HTR-8/SVneo (cell line): Measurements from ENCODE around the gene TPI1.

Experiments used
- DNase-seq: peaks from one replicate; pipeline ENCODE4 v3.0.0; 2011; ENCODE audit warnings: low spot score, mixed read lengths; ENCODE audit not compliant: insufficient read length
- FAIRE-seq: peaks from 2 replicates; lab custom pipeline; 2011; peaks lifted over from hg19 to GRCh38; lab: Jason Lieb, UNC

The TPI1 gene

DNA sequence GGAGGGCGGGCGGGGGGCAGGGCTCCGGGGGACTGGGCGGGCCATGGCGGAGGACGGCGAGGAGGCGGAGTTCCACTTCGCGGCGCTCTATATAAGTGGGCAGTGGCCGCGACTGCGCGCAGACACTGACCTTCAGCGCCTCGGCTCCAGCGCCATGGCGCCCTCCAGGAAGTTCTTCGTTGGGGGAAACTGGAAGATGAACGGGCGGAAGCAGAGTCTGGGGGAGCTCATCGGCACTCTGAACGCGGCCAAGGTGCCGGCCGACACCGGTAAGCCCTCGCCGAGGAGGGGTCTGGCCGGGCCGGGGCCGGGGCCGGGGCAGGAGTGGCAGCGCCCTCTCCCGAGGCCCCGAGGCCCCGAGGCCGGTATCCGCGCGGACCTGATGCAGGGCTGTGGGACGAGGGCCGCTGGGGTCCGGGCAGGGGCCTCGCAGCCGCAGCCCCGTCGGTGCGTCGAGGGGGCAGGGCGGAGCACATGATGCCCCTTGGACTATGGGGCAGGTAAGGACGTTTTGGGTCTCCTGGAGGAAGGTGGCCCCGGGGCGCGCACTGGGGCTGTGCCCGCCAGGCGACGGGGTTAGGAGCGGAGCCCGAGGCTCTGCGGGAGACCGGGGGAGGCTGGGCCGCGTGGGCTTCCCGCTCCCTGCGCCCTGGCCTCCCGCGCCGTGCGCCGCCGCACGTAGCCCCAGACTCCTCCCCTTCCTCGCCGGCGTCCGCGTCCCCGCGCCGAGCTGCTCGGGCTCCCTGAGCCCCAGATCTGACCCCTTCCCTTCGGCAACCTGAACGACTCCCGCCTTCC, at the start of gene TPI1:
TSS of gene TPI1 (plus strand) at position 119 of the 798 bp plus-strand sequence. CDS start at position 155, 36 bp downstream.
- peak; percentile 94 for FAIRE-seq
- DNase-seq: peak; percentile 90

DNA sequence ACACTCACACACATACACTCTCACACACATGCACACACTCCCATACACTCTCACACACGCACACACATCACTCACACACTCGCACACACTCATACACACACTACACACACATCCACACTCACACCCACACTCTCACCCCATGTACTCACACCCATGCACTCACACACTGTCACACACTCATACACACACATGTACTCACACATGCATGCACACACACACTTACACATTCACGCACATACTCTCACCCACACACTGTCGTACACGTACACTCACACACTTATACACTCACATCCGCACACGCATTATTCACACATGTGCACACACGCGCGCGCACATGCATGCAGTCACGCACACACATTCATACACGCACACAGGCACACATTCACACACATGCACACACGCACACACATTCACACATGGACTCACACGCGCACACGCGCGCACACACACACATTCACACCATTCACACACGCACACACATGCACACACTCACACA, 49.6 kb upstream of the TPI1 start:
- FAIRE-seq: peak; percentile 100
- DNase-seq: no peak

DNA sequence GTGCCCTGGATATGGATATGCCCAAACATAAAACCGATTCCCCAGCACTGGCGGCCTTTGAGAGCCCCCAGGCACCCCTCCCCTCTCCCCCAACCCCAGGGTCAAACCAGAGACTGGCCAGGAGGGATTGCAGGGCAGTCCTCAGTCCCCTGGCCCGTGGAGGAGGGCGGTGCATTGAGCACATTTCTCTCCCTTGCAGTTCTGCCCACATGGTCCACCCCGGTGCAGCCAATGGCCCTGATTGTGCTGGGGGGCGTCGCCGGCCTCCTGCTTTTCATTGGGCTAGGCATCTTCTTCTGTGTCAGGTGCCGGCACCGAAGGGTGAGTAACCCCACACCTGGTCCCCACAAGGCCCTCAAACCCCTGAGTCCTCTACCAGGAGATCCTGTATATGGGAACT, 49.1 kb upstream of the TPI1 start:
- DNase-seq: no peak
- FAIRE-seq: no peak

DNA sequence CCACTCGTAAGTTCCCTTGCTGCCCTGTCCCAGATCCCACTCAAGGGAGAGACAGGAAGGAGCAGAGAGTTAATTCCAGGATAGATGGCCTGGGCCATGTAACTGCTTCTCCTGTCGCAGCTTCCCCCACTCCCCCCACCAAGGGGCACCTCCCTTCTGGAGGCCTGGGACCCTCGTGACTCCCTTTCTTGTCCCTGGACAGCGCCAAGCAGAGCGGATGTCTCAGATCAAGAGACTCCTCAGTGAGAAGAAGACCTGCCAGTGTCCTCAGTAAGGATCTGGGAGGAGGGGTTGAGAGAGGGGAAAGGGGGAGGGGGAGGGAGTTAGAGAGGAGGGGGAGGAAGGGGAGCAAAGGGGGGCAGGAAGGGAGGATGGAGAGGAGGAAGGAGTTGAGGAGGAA, 48.7 kb upstream of the TPI1 start:
- FAIRE-seq: no peak
- no peak for DNase-seq

DNA sequence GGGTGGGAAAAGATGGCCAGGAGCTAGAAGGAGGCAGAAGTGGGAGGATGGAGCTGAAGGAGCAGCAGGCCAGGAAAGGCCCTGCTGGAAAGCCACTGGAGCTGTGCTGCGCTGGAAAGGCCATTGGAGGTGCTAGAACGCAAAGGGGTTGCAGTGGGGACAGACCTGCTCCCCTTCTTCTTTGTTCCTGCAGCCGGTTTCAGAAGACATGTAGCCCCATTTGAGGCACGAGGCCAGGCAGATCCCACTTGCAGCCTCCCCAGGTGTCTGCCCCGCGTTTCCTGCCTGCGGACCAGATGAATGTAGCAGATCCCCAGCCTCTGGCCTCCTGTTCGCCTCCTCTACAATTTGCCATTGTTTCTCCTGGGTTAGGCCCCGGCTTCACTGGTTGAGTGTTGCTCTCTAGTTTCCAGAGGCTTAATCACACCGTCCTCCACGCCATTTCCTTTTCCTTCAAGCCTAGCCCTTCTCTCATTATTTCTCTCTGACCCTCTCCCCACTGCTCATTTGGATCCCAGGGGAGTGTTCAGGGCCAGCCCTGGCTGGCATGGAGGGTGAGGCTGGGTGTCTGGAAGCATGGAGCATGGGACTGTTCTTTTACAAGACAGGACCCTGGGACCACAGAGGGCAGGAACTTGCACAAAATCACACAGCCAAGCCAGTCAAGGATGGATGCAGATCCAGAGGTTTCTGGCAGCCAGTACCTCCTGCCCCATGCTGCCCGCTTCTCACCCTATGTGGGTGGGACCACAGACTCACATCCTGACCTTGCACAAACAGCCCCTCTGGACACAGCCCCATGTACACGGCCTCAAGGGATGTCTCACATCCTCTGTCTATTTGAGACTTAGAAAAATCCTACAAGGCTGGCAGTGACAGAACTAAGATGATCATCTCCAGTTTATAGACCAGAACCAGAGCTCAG, 48.0 kb upstream of the TPI1 start:
- FAIRE-seq (no peak), DNase-seq (no peak)

DNA sequence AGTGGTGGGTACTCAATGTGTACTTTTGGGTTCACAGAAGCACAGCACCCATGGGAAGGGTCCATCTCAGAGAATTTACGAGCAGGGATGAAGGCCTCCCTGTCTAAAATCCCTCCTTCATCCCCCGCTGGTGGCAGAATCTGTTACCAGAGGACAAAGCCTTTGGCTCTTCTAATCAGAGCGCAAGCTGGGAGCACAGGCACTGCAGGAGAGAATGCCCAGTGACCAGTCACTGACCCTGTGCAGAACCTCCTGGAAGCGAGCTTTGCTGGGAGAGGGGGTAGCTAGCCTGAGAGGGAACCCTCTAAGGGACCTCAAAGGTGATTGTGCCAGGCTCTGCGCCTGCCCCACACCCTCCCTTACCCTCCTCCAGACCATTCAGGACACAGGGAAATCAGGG, 47.2 kb upstream of the TPI1 start:
- FAIRE-seq (no peak), DNase-seq (no peak)

DNA sequence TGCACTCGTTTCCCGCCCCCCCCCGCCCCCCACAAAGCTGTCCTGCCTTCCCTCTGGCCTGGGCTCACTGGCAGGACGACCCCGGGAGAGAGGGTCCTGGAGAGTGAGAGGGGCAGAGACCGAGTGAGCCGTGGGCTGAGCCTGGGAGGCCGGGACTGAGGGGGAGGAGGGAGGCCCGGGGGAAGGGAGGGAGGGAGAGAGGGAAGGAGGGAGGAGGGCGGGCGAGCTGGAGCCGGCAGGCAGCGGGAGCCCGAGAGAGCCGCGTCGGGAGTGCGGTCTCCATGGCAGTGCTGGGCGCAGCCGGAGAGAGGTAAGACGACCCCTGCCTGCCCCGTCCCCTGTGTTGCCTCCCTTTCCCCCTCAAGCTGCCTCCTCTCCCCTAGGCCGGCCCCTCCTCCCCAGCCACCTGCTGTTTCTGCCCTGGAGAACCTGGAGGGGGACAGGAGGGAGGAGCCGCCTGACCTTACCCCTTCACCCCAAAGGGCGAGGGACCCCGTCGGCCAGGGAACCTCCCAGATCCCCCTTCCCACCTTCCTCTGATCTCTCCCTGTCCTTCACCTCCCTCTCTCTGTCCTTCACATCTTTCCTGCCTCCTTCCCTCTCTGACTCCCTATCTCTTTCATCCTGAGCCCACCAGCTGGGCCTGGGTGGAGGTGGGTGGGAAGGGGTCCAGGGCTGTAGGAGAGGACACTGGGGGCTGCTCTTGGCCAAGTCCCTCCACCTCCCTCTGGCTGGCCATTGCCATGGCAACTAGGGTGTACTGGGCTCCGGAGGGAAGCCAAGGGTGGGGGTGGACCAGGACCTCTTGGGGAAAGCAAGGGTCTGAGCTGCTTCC, 45.5 kb upstream of the TPI1 start, which contains the start of gene GPR162:
TSS of gene GPR162 (plus strand) at position 231 of the 835 bp plus-strand sequence. CDS start 2,078 bp downstream, outside the sequence.
- FAIRE-seq (no peak), DNase-seq (peak; percentile 73)

DNA sequence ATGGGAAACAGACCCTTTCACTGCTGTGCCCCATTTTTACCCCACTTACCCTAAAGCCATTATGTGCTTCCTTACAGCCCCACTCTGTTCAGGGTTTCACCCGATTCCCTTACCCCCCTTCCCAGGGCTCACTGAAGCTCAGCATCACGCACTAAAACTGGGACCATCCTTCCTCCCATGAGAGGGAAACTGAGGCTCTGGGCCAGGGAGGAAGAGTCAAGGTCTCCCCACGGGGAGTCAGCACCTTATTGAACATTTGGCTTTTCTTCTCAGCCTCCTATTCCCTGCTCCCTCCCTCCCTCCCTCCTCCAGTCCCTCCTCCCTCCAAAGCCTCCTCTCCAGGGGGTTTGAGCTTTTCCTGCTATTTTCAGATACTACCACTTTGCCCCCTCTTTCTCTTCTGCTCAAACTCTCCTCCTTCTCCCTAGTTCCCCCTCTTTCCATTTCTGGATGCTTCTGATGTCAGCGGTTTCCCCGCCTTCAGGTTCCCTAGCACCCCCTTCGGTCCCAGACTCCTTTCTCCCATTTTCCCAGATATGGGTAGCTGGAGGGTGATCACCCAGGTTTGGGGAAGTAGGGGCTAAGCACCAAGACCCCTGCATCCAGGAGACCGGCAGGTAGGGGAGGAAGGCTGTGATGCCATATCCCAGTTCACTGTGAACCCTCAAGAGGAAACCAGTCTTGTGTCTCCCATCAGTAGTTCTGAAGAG, 44.8 kb upstream of the TPI1 start:
- DNase-seq: no peak
- peak; percentile 46 for FAIRE-seq

DNA sequence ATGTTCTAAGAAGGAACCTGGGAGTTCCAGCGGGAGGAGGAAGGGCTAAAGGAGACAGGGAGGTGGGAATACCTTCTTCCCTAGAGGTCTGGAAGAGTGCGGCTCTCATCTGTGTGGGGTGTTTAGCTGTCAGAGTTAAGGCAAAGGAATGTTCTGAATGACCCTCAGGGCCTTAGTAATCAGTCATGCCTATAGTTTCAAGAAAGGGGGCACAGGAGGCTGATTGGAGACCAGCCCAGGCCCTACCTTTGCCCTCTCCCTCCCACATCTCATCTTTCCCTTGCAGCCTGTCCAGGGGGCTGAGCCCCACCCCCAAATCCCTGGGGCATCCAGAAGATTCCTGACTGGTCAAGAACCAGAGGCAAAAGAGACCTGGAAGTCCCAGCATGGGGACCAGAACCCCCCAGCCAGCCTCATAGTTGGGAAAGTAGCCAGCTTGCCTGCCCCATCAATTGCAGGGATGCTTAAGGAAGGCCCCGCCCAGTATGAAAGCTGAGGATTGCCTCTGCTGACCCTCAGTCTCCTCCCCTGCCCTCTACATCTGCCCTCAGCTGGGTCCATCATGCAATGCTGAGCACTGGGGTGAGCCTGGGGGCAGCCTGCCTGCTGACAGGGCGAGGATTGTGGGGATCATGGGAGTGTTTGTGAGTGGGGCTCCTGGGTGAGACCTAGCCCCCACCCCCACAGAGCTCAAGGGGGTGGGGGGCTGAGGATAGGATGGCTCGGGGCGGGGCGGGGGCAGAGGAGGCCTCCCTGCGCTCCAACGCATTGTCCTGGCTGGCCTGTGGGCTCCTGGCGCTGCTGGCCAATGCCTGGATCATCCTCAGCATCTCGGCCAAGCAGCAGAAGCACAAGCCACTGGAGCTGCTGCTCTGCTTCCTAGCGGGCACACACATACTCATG, 43.9 kb upstream of the TPI1 start:
- peak; percentile 31 for FAIRE-seq
- no peak for DNase-seq

DNA sequence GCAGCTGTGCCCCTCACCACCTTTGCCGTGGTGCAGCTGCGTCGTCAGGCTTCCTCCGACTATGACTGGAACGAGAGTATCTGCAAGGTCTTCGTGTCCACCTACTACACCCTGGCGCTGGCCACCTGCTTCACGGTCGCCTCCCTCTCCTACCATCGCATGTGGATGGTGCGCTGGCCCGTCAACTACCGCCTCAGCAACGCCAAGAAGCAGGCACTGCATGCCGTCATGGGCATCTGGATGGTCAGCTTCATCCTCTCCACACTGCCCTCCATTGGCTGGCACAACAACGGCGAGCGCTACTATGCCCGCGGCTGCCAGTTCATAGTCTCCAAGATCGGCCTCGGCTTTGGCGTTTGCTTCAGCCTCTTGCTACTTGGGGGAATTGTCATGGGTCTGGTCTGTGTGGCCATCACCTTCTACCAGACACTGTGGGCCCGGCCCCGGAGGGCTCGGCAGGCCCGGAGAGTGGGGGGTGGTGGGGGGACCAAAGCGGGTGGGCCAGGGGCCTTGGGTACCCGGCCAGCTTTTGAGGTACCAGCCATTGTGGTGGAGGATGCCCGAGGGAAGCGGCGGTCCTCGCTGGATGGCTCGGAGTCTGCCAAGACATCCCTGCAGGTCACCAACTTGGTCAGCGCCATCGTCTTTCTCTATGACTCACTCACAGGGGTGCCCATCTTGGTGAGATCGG, 43.1 kb upstream of the TPI1 start:
- FAIRE-seq (peak; percentile 31), DNase-seq (no peak)

DNA sequence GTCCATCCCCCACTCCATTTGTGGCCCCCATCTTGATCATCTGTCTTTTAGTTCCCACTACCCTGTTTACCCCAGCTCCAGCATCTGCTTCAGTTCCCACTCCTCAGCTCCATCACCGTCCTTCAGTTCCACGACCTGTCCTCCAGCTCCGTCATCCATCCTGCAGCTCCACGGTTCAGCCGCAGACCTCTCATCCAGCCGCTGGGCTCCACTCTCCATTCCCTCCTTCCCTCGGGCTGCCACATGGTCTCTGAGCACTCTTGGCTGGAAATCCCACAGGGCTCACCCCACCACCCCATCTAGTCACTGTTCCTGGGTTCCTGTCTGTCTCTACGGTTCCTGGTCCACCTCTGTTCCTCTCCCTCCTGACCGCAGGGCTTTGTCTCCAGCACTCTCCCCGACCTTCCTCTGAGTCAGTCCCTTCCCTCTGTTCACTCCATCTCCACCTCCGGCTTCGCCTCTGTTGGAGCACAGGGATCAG, 42.4 kb upstream of the TPI1 start:
- DNase-seq: no peak
- peak; percentile 80 for FAIRE-seq

DNA sequence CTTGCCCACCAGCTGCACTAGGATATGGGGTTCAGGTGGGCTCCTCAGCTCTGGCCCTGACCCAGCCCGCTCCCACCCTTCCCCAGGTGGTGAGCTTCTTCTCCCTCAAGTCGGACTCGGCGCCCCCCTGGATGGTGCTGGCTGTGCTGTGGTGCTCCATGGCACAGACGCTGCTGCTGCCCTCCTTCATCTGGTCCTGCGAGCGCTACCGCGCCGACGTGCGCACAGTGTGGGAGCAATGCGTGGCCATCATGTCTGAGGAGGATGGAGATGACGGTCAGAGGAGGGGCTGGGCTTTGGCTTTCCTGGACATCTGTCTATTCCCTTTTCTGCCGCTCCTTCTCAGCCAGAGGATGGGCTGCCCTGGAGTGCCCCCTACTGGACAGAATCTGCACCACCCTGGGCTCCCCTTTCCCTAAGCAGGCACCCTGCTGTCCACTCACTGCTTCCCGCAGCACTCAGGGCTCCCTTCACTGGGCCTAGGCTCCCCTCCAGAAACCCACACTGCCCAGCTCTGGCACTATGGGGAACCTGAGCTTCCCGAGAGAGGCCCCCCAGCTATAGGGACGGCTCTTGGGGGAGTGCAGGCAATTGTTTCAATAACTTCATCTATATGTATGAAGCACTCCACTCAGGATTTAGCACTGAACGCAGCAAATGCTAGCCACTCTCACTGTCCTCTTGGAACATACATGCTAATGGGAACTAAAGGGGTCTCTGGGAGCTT, 41.8 kb upstream of the TPI1 start:
- peak; percentile 91 for FAIRE-seq
- DNase-seq: peak; percentile 94

DNA sequence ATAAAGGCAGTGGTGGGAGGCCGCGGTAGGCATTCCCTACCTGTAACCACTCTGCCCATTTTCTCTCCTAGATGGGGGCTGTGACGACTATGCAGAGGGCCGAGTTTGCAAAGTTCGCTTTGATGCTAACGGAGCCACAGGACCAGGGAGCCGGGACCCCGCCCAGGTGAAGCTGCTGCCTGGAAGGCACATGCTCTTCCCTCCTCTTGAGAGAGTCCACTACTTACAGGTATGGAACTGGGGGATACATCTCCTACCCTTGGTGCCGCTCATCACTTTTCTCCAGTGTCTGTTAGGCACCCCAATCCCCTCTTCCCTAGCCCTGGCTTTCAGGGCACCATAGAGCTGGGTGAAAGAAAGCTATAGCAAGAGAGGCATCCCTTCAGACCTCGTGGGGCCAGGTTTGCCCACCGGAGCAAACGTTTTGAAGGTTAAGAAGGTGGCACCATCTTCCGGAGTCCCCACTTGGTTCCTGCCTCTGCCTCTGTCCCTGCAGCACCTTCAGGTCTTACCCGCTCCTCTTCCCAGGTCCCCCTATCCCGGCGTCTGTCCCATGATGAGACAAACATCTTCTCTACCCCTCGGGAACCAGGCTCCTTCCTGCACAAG, 41.1 kb upstream of the TPI1 start:
- no peak for DNase-seq
- FAIRE-seq: no peak

DNA sequence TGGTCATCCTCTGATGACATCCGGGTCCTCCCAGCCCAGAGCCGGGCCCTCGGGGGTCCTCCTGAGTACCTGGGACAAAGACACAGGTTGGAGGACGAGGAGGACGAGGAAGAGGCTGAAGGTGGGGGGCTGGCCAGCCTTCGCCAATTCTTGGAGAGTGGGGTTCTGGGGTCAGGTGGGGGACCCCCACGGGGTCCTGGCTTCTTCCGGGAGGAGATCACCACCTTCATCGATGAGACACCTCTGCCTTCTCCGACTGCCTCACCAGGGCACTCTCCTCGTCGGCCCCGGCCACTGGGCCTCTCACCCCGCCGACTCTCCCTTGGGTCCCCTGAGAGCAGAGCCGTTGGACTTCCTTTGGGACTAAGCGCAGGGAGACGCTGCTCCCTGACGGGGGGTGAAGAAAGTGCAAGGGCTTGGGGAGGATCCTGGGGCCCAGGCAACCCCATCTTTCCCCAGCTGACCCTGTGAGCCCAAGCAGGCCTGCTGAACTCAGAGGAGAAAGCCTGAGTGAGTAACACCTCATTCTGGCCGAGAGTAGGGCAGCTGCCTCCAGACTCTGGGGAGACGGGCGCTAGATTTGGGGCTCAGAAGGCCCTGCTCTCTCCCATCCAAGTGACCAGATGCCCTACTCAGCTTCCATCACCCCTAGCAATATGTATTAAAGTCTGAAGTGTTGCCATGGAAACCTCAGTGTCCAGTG, 40.4 kb upstream of the TPI1 start:
- DNase-seq (no peak), FAIRE-seq (peak; percentile 16)

DNA sequence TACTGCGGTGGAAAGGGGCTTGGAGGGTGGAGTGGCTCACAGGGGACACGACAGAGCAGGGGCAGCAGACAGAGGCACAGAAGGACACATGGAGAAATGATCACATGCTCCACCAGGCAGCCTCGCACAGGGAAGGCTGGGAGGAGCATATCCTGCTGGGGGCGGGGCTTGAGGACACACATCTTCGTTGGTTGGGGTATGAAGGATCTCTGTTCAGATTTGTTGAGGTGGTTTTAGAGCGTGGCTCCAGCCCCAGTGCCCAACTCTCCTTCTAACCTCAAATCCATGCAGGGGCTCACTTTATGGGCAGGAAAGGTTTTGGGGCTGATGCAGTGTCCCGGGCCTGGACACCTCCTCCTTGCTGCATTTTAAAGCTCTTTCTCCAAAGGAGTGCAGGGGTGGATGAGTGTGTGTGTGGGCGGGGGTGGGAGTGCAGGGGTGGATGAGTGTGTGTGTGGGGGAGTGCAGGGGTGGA, 39.9 kb upstream of the TPI1 start:
- peak; percentile 98 for DNase-seq
- peak; percentile 99 for FAIRE-seq
